Measurements from ENCODE around the gene P4HB. TPM values are rescaled to one million over a fixed set of nuclear protein-coding genes. Genes with fewer than 3 reads are reported as not detected.
A peak's percentile ranks its signal among the peaks of the same experiment; 100 is the strongest.

Gene P4HB
- polyA plus RNA-seq, 1 of the 3 experiments (the other 2 are of a cell fraction) = 165 TPM

DNA sequence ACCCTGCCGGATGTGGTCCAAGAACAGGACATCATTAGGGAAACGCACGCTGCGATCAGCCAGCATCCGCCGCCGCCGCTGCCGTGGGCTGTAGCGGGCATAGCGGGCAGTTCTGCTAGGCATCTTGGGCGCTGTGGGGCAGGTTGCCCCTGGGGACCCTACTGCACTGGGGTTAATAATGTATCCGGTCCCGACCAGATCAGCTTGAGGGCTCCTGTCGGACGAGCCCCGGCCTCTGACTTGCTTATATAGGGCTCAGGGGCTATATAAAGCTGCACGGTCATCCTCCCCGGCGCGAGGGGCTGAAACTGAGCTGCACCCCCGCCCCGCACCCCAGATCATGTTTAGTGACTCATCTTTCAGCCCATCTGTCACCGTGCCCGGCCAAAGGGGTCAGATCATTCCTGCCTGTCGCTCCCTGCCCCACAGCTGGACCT is 25.5 kb downstream of the P4HB start, which contains the start of gene PPP1R27 (continued):
- TF ChIP-seq, protein P1, sequence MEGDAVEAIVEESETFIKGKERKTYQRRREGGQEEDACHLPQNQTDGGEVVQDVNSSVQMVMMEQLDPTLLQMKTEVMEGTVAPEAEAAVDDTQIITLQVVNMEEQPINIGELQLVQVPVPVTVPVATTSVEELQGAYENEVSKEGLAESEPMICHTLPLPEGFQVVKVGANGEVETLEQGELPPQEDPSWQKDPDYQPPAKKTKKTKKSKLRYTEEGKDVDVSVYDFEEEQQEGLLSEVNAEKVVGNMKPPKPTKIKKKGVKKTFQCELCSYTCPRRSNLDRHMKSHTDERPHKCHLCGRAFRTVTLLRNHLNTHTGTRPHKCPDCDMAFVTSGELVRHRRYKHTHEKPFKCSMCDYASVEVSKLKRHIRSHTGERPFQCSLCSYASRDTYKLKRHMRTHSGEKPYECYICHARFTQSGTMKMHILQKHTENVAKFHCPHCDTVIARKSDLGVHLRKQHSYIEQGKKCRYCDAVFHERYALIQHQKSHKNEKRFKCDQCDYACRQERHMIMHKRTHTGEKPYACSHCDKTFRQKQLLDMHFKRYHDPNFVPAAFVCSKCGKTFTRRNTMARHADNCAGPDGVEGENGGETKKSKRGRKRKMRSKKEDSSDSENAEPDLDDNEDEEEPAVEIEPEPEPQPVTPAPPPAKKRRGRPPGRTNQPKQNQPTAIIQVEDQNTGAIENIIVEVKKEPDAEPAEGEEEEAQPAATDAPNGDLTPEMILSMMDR (IDR thresholded peaks at IDR 0.05) = no peak
- TF ChIP-seq TAF1 (IDR thresholded peaks at IDR 0.05; ENCODE audit: borderline replicate concordance, low read depth, low read length) = no peak
- TF ChIP-seq, protein P2, sequence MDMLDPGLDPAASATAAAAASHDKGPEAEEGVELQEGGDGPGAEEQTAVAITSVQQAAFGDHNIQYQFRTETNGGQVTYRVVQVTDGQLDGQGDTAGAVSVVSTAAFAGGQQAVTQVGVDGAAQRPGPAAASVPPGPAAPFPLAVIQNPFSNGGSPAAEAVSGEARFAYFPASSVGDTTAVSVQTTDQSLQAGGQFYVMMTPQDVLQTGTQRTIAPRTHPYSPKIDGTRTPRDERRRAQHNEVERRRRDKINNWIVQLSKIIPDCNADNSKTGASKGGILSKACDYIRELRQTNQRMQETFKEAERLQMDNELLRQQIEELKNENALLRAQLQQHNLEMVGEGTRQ (IDR thresholded peaks at IDR 0.05; ENCODE audit: borderline replicate concordance, low read depth, low read length) = no peak
- TF ChIP-seq POLR2AphosphoS5 (IDR thresholded peaks at IDR 0.05; ENCODE audit: low read depth, low read length) = no peak
- no peak for TF ChIP-seq TCF12 (IDR thresholded peaks at IDR 0.05)
- no peak for TF ChIP-seq NFIC (IDR thresholded peaks at IDR 0.05; ENCODE audit: borderline replicate concordance)

DNA sequence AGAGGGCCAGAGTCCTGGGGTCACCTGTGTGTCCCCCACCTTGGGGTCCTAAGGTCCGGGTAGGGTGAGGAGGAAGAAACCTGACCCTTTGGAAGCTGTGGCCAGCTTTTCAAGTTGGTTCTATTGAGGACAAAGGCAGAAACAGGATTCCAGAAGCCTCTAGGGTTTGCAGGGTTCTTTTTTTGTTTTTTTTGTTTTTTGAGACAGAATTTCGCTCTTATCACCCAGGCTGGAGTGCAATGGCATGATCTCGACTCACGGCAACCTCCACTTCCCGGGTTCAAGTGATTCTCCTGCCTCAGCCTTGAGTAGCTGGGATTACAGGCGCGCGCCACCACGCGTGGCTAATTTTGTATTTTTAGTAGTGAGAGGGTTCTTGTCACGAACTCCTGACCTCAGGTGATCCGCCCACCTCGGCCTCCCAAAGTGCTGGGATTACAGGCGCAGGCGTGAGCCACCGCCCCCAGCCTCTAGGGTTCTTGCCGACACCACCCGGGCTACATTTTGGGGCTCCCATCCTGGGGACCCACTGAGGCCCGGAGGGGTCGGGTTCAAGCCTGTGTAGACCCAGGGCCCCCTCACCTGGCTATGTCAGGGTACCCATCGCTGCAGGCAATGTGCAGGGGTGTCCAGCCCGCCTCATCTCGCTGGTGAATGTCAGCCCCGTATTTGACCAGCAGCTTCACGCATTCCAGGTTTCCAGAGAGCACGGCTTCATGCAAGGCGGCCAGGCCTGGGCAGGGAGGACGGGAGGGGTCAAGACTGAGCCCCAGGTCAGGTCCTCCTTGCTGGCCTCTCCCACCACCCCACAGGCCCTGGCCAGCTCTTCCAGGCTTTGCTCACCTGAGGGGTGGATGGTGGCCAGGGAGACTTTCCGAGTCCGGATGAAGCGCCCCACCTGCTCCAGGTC is 26.2 kb downstream of the P4HB start:
- Histone ChIP-seq H2AFZ (ENCODE audit: low read depth) (peak overlapping the region; percentile 75), H3K79me2 (ENCODE audit: insufficient read depth) (peaks cover 47% of the 10 kb centered on the region), H3K4me2 (peak overlapping the region; percentile 99), H4K20me1 (ENCODE audit: insufficient read depth) (peaks cover 17% of the 10 kb centered on the region; the same call in 1 of the 2 replicates), H3K36me3 (replicated peaks in 1 of 2; ENCODE audit: control insufficient read depth in 1 of 2, insufficient read depth in 2 of 2, low read length in 1 of 2) (no peaks in the 10 kb centered on the region), H3K4me3 (ENCODE audit: low read depth in 2 of 2, low read length in 1 of 2) (peak overlapping the region; percentile 70 to 86), H3K27ac (ENCODE audit: low read depth in 2 of 2, low read length in 1 of 2) (peak overlapping the region; percentile 86 to 90), H3K4me1 (ENCODE audit: control insufficient read depth in 1 of 2, insufficient read depth in 2 of 2, low read depth in 1 of 2, low read length in 1 of 2) (peaks cover 0 to 22% of the 10 kb centered on the region in 2 experiments; a peak in 3 of 4 replicates), H3K9me2 (no peaks in the 10 kb centered on the region), H3K9me3 (no peaks in the 10 kb centered on the region), H3K27me3 (ENCODE audit: insufficient read depth) (no peaks in the 10 kb centered on the region), H3F3A (replicated peaks; ENCODE audit: insufficient read depth) (peaks cover 17% of the 10 kb centered on the region), H3K9ac (peak overlapping the region; percentile 97)
- WGBS (ENCODE audit: low lambda C conversion rate) = 86% methylated on average over 31 of the region's 31 CpGs
- no peak for DNase-seq
- POLR2A ChIA-PET = interaction anchor here (0.7 to 2.1 kb wide), 8 partner anchors 8 to 167 kb away, joined by 3 to 13 read pairs (median 5); partner anchors contain the start of genes ARHGDIA, CCDC137 and MRPL12
- CTCF ChIA-PET = interaction anchor here (0.9 to 2.5 kb wide), 11 partner anchors 8 to 196 kb away, joined by 3 to 11 read pairs (median 4); no protein-coding TSS in a partner anchor
- TF ChIP-seq POLR2AphosphoS5 (IDR thresholded peaks at IDR 0.05; ENCODE audit: low read depth, low read length) (no peak; the same call in 1 of the 2 replicates), MEF2A (IDR thresholded peaks at IDR 0.05; ENCODE audit: borderline replicate concordance, low read depth) (no peak), NRF1 (IDR thresholded peaks at IDR 0.05; ENCODE audit: low read depth, low read length) (no peak), JUND (IDR thresholded peaks at IDR 0.05) (no peak), FOSL2 (IDR thresholded peaks at IDR 0.05; ENCODE audit: borderline replicate concordance, low read depth) (no peak), RCOR1 (IDR thresholded peaks at IDR 0.05; ENCODE audit: low read length) (no peak)
- TF ChIP-seq, protein P3, sequence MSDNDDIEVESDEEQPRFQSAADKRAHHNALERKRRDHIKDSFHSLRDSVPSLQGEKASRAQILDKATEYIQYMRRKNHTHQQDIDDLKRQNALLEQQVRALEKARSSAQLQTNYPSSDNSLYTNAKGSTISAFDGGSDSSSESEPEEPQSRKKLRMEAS (IDR thresholded peaks at IDR 0.05; ENCODE audit: low read depth) = no peak

All from SK-N-SH (cell line).